ENCODE measurements around the gene AKR7A3. TPM values are rescaled to one million over a fixed set of nuclear protein-coding genes. Genes with fewer than 3 reads are reported as not detected.

Gene AKR7A3
- total and polyA plus RNA-seq, 7 donors, result 0.71 to 110 (median 1.9) TPM

GRCh38 chr1:19309123-19309813 is 20.7 kb upstream of the AKR7A3 start:
- Histone ChIP-seq H3K27ac (no peak overlapping the region), H3K4me1 (peaks cover 0 to 30% (median 25%) of the 10 kb centered on the region in 4 donors), H3K4me3 (no peak overlapping the region), H3K27me3 (no peaks in the 10 kb centered on the region), H3K9me3 (no peaks in the 10 kb centered on the region), H3K36me3 (peaks cover 9 to 44% (median 31%) of the 10 kb centered on the region in 4 donors)
- no peak for DNase-seq
- TF ChIP-seq EP300 (IDR thresholded peaks at IDR 0.05) (no peak), POLR2A (IDR thresholded peaks at IDR 0.05) (no peak), POLR2AphosphoS5 (IDR thresholded peaks at IDR 0.05) (no peak)
- TF ChIP-seq, protein P1, sequence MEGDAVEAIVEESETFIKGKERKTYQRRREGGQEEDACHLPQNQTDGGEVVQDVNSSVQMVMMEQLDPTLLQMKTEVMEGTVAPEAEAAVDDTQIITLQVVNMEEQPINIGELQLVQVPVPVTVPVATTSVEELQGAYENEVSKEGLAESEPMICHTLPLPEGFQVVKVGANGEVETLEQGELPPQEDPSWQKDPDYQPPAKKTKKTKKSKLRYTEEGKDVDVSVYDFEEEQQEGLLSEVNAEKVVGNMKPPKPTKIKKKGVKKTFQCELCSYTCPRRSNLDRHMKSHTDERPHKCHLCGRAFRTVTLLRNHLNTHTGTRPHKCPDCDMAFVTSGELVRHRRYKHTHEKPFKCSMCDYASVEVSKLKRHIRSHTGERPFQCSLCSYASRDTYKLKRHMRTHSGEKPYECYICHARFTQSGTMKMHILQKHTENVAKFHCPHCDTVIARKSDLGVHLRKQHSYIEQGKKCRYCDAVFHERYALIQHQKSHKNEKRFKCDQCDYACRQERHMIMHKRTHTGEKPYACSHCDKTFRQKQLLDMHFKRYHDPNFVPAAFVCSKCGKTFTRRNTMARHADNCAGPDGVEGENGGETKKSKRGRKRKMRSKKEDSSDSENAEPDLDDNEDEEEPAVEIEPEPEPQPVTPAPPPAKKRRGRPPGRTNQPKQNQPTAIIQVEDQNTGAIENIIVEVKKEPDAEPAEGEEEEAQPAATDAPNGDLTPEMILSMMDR (IDR thresholded peaks at IDR 0.05), result no peak
- 78 to 88% methylated on average over 6 of the region's 6 CpGs for WGBS, 2 donors
- intact Hi-C loops (cut with DNase I), result no loop called here

- Histone ChIP-seq H3K4me1 (peaks cover 0 to 25% (median 22%) of the 10 kb centered on the region in 4 donors), H3K9me3 (no peaks in the 10 kb centered on the region), H3K27me3 (no peaks in the 10 kb centered on the region), H3K36me3 (peaks cover 12 to 51% (median 35%) of the 10 kb centered on the region in 4 donors), H3K27ac (no peak overlapping the region), H3K4me3 (no peak overlapping the region)
- TF ChIP-seq EP300 (IDR thresholded peaks at IDR 0.05), result no peak
- TF ChIP-seq POLR2A (IDR thresholded peaks at IDR 0.05), result no peak
- TF ChIP-seq POLR2AphosphoS5 (IDR thresholded peaks at IDR 0.05), result no peak
- TF ChIP-seq, protein P1 (IDR thresholded peaks at IDR 0.05), result no peak
- intact Hi-C loops (cut with DNase I), result no loop called here
- 90 to 96% methylated on average over 3 of the region's 3 CpGs for WGBS, 2 donors
- DNase-seq, result no peak
Measured at GRCh38 chr1:19308509-19308907, 19.9 kb upstream of the AKR7A3 start.

DNA sequence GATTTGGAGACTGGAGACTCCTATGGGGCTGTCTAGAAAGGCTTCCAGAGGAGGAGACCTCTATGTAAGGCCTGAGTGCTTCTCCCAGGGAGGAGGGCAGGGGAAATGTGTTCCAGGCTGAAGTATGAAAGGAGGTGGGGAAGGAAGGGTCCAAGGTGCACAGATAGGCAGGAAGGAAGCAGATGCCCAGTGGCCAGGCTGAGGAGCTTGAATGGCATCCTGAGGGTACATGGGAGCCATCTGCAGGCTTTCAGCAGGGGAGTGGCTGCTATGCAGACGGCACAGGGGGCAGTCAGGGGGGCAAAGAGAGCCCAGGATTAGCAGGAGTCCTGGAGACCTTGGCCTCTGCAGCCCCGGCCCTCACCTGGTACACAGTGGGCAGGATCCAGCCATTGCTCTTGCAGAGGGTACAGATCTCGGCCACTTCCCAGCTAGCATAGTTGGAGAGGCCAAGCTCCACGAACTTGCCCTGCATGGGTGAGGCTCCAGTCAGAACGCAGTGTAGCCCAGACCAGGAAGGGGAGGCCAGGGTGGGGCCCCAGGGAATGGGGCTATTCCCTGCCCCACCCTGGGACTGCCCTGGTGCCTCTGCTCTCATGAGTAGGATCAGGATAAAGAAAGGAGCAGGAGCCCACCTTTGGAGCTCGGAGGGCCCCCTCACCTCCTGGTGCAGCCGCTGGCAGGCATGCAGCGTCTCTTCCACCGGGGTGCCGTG is 19.4 kb upstream of the AKR7A3 start:
- intact Hi-C loops (cut with DNase I), result no loop called here
- DNase-seq, result peak; percentile 48
- peaks cover 0 to 19% (median 16%) of the 10 kb centered on the region in 4 donors for H3K4me1 ChIP-seq
- 58 to 84% methylated on average over 10 of the region's 10 CpGs for WGBS, 2 donors
- H3K27me3 ChIP-seq, result no peaks in the 10 kb centered on the region
- no peaks in the 10 kb centered on the region for H3K9me3 ChIP-seq
- H3K36me3 ChIP-seq, result peaks cover 17 to 57% (median 38%) of the 10 kb centered on the region in 4 donors
- TF ChIP-seq POLR2AphosphoS5 (IDR thresholded peaks at IDR 0.05) (no peak), EP300 (IDR thresholded peaks at IDR 0.05) (no peak), POLR2A (IDR thresholded peaks at IDR 0.05) (no peak)
- TF ChIP-seq, protein P1 (IDR thresholded peaks at IDR 0.05), result no peak
- H3K27ac ChIP-seq, result no peak overlapping the region
- no peak overlapping the region for H3K4me3 ChIP-seq

DNA sequence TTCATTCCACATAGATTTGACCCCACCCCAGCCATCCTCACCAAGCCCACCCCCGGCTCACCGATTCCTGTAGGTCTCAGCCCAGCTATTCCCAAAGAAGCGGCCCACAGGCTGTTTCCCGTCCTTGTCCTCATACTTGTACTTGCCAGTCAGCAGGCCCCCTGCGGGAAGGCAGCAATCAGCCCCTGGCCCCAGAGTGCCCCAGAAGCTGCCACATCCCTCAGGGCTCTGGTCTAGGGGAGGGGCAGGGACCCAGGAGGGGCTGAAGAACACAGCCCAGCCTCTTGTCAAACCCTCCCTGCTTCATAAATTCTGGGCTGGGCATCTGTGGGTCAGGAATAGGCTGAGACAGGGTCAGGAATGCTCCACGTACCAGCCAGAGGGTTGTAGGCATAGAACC is 18.4 kb upstream of the AKR7A3 start:
- DNase-seq, result peak; percentile 50
- intact Hi-C loops (cut with DNase I), result no loop called here

More for the DNA sequence above, 18.4 kb upstream of the AKR7A3 start:
- H3K4me1 ChIP-seq, result peaks cover 0 to 13% (median 11%) of the 10 kb centered on the region in 4 donors
- no peak overlapping the region for H3K4me3 ChIP-seq
- TF ChIP-seq EP300 (IDR thresholded peaks at IDR 0.05) (no peak), POLR2AphosphoS5 (IDR thresholded peaks at IDR 0.05) (no peak), POLR2A (IDR thresholded peaks at IDR 0.05) (no peak)
- TF ChIP-seq, protein P1 (IDR thresholded peaks at IDR 0.05), result no peak
- no peaks in the 10 kb centered on the region for H3K9me3 ChIP-seq
- no peak overlapping the region for H3K27ac ChIP-seq
- H3K27me3 ChIP-seq, result no peaks in the 10 kb centered on the region
- WGBS, 2 donors, result 95 to 98% methylated on average over 6 of the region's 6 CpGs
- peaks cover 18 to 67% (median 38%) of the 10 kb centered on the region in 4 donors for H3K36me3 ChIP-seq
